Testis (tissue), 2 donors: ENCODE results near the gene KLRF1.

Experiments used
- CTCF ChIP-seq, 3 experiments: fragments of 450-650 bp in 2 of 3; fragments of 200-600 bp in 1 of 3; sonication (generic) in 1 of 3; IDR thresholded peaks; one replicate each; pipeline ENCODE4 v1.5.1; 2016 to 2019; ENCODE audit warnings: antibody characterized with exemption in 3 of 3, mild to moderate bottlenecking in 2 of 3, moderate library complexity in 1 of 3
- POLR2A ChIP-seq: fragments of 450-650 bp; IDR thresholded peaks from one replicate; pipeline ENCODE4 v1.6.1; 2017; ENCODE audit warnings: antibody characterized with exemption, mild to moderate bottlenecking, moderate library complexity

GRCh38 chr12:9869307-9870161 lies 42.3 kb downstream of the KLRF1 start, which contains the start of gene CLEC2B:
- TF ChIP-seq CTCF (IDR thresholded peaks at IDR 0.05) (no peak), POLR2A (no peak)
